Thymus (tissue), 11 donors: ENCODE results near the gene DCAKD. TPM values are rescaled to one million over a fixed set of nuclear protein-coding genes. Genes with fewer than 3 reads are reported as not detected.

Experiments used
- DNase-seq, 9 donors: peaks; one replicate each; pipeline ENCODE4 v3.0.0-alpha.2; 2013; ENCODE audit warnings: low spot score in 9 of 9, low read depth in 6 of 9, missing footprints in 1 of 9
- H3K27ac ChIP-seq, 2 donors: one replicate each; pipeline ENCODE4 v1.5.1; 2013; ENCODE audit warnings: control low read depth in 1 of 2, low read depth in 1 of 2, low read length in 1 of 2, mild to moderate bottlenecking in 1 of 2, moderate library complexity in 1 of 2
- H3K27me3 ChIP-seq, 2 donors: one replicate each; pipeline ENCODE4 v1.5.1; 2013; ENCODE audit warnings: low read length in 1 of 2; ENCODE audit not compliant: control insufficient read depth in 2 of 2, insufficient read depth in 1 of 2
- H3K36me3 ChIP-seq, 2 donors: one replicate each; pipeline ENCODE4 v1.5.1; 2013; ENCODE audit warnings: low read length in 1 of 2, mild to moderate bottlenecking in 1 of 2, moderate library complexity in 1 of 2; ENCODE audit not compliant: control insufficient read depth in 2 of 2, insufficient read depth in 2 of 2
- H3K4me1 ChIP-seq, 2 donors: one replicate each; pipeline ENCODE4 v1.5.1; 2013; ENCODE audit warnings: low read length in 2 of 2; ENCODE audit not compliant: control insufficient read depth in 2 of 2, insufficient read depth in 2 of 2
- H3K4me3 ChIP-seq, 2 donors: one replicate each; pipeline ENCODE4 v1.5.1; 2013; ENCODE audit warnings: low read length in 2 of 2, control low read depth in 1 of 2, mild to moderate bottlenecking in 1 of 2
- H3K9me3 ChIP-seq, 2 donors: one replicate each; pipeline ENCODE4 v1.5.1; 2013; ENCODE audit warnings: low read length in 1 of 2, mild to moderate bottlenecking in 1 of 2; ENCODE audit not compliant: control insufficient read depth in 2 of 2, insufficient read depth in 1 of 2
- WGBS: extraction: QIAGEN DNeasy Blood & Tissue Kit; methylation state at CpG from one replicate; pipeline ENCODE4 v1.1.7; 2013; 5-methylcytosine and 5-hydroxymethylcytosine counted together
- polyA plus RNA-seq: library from polyadenylated mRNA; stranded (reverse); fragments of 200-250 nt; gene quantifications from one replicate; pipeline ENCODE4 v1.2.3, GENCODE V29; 2013
- total RNA-seq: library from RNA; stranded (reverse); fragments of 120-200 nt; gene quantifications from one replicate; pipeline ENCODE4 v1.2.4, GENCODE V29; 2013
- donor health status: healthy.

Gene DCAKD
- total and polyA plus RNA-seq, 2 donors = 24.7 to 26.7 TPM

GRCh38 chr17:44977065-44977464, 74.4 kb downstream of the DCAKD start:
- 87% methylated on average over 3 of the region's 3 CpGs for WGBS
- Histone ChIP-seq H3K4me1 (no peaks in the 10 kb centered on the region), H3K4me3 (no peak overlapping the region), H3K36me3 (no peaks in the 10 kb centered on the region), H3K27ac (no peak overlapping the region), H3K27me3 (peaks cover 5 to 97% of the 10 kb centered on the region in 2 donors), H3K9me3 (no peaks in the 10 kb centered on the region)
- DNase-seq = no peak

- no peak overlapping the region for H3K27ac ChIP-seq
- no peaks in the 10 kb centered on the region for H3K36me3 ChIP-seq
- WGBS = 66% methylated on average over 13 of the region's 13 CpGs
- H3K4me1 ChIP-seq = no peaks in the 10 kb centered on the region
- no peak for DNase-seq
- no peak overlapping the region for H3K4me3 ChIP-seq
- H3K27me3 ChIP-seq = peaks cover 11 to 97% of the 10 kb centered on the region in 2 donors
- no peaks in the 10 kb centered on the region for H3K9me3 ChIP-seq
Measured at GRCh38 chr17:44976206-44976605, 75.2 kb downstream of the DCAKD start.

Other genes starting within 250 kb of the DCAKD start
- gene GJC1, start 221.3 kb downstream of the DCAKD start, total RNA-seq = 2.2 TPM
- gene GJC1, start 221.3 kb downstream of the DCAKD start, polyA plus RNA-seq = 2.1 TPM
- 1.8 TPM for gene HIGD1B, start 203.7 kb downstream of the DCAKD start, total RNA-seq
- 2.2 TPM for gene HIGD1B, start 203.7 kb downstream of the DCAKD start, polyA plus RNA-seq
- 65.8 TPM for gene EFTUD2, start 152.2 kb downstream of the DCAKD start, total RNA-seq
- gene EFTUD2, start 152.2 kb downstream of the DCAKD start, polyA plus RNA-seq = 44.0 TPM
- 0.19 TPM for gene GFAP, start 136.1 kb downstream of the DCAKD start, total RNA-seq
- 0.43 TPM for gene GFAP, start 136.1 kb downstream of the DCAKD start, polyA plus RNA-seq
- gene KIF18B, start 103.9 kb downstream of the DCAKD start, total RNA-seq = 3.5 TPM
- 2.4 TPM for gene KIF18B, start 103.9 kb downstream of the DCAKD start, polyA plus RNA-seq
- gene C1QL1, start 83.3 kb downstream of the DCAKD start, total RNA-seq = 0.09 TPM
- 0.23 TPM for gene C1QL1, start 83.3 kb downstream of the DCAKD start, polyA plus RNA-seq
- 70.7 TPM for gene NMT1, start 9.7 kb upstream of the DCAKD start, total RNA-seq
- gene NMT1, start 9.7 kb upstream of the DCAKD start, polyA plus RNA-seq = 39.3 TPM
- 0.66 TPM for gene PLCD3, start 80.9 kb upstream of the DCAKD start, total RNA-seq
- 9.1 TPM for gene PLCD3, start 80.9 kb upstream of the DCAKD start, polyA plus RNA-seq
- 4.7 TPM for gene ACBD4, start 84.1 kb upstream of the DCAKD start, total RNA-seq
- 26.5 TPM for gene ACBD4, start 84.1 kb upstream of the DCAKD start, polyA plus RNA-seq
- gene HEXIM1, start 96.8 kb upstream of the DCAKD start, total RNA-seq = 8.8 TPM
- 33.9 TPM for gene HEXIM1, start 96.8 kb upstream of the DCAKD start, polyA plus RNA-seq
- 7.4 TPM for gene HEXIM2, start 110.2 kb upstream of the DCAKD start, total RNA-seq
- 9.6 TPM for gene HEXIM2, start 110.2 kb upstream of the DCAKD start, polyA plus RNA-seq
- gene FMNL1, start 170.3 kb upstream of the DCAKD start, total RNA-seq = 16.7 TPM
- 79.5 TPM for gene FMNL1, start 170.3 kb upstream of the DCAKD start, polyA plus RNA-seq
- gene SPATA32, start 210.5 kb upstream of the DCAKD start, total RNA-seq = 0.05 TPM
- gene SPATA32, start 210.5 kb upstream of the DCAKD start, polyA plus RNA-seq = 0.21 TPM